Colonic mucosa (tissue), 4 donors: Measurements from ENCODE around the gene SCIN. TPM values are rescaled to one million over a fixed set of nuclear protein-coding genes. Genes with fewer than 3 reads are reported as not detected.
"Not testable (repeated sequence)": the region's sequence is repeated elsewhere in the genome, so short reads cannot be mapped to it uniquely, and the experiment has no call there.

ENCODE experiments used
- DNase-seq: peaks from one replicate; pipeline ENCODE4 v3.0.0-alpha.2; 2020
- H3K27ac ChIP-seq: fragments of 200-600 bp; one replicate; pipeline ENCODE4 v1.8.0; 2021
- H3K27me3 ChIP-seq: fragments of 200-600 bp; one replicate; pipeline ENCODE4 v1.8.0; 2021
- H3K36me3 ChIP-seq: fragments of 200-600 bp; one replicate; pipeline ENCODE4 v1.8.0; 2021
- H3K4me1 ChIP-seq: fragments of 200-600 bp; one replicate; pipeline ENCODE4 v1.8.0; 2021; ENCODE audit warnings: mild to moderate bottlenecking
- H3K4me3 ChIP-seq: fragments of 200-600 bp; one replicate; pipeline ENCODE4 v1.8.0; 2021
- H3K9ac ChIP-seq, 2 donors: one replicate each; pipeline ENCODE4 v1.7.0; 2013; ENCODE audit warnings: control low read depth in 2 of 2, low read depth in 2 of 2, low read length in 2 of 2
- H3K9me3 ChIP-seq: fragments of 200-600 bp; one replicate; pipeline ENCODE4 v1.8.0; 2021
- intact Hi-C: fragments of 100-400 bp; cut with DNase I; formaldehyde crosslinking; loops from one replicate; pipeline ENCODE4 v1.14.1; 2022
- total RNA-seq, 2 donors: library from RNA; stranded (reverse); fragmentation: NEBNext Ultra II Directional in 1 of 2; extraction: Animal tissue kit (Norgen Biotek cat#: 25700) in 1 of 2; gene quantifications; one replicate each; pipeline ENCODE4 v1.2.1, GENCODE V29; 2021
- TF ChIP-seq, protein P1 (sequence below): fragments of 200-600 bp; IDR thresholded peaks from one replicate; pipeline ENCODE4 v1.8.0; 2022; ENCODE audit warnings: antibody characterized with exemption, mild to moderate bottlenecking
- donor health status: healthy.
- donor health status: DM: no; HTN: no; CAD: no.
- donor health status: DM: no; HTN: no; CAD: no.

Gene SCIN
- total RNA-seq, 2 donors from 2014 or later = 20.8 to 57.4 TPM

DNA sequence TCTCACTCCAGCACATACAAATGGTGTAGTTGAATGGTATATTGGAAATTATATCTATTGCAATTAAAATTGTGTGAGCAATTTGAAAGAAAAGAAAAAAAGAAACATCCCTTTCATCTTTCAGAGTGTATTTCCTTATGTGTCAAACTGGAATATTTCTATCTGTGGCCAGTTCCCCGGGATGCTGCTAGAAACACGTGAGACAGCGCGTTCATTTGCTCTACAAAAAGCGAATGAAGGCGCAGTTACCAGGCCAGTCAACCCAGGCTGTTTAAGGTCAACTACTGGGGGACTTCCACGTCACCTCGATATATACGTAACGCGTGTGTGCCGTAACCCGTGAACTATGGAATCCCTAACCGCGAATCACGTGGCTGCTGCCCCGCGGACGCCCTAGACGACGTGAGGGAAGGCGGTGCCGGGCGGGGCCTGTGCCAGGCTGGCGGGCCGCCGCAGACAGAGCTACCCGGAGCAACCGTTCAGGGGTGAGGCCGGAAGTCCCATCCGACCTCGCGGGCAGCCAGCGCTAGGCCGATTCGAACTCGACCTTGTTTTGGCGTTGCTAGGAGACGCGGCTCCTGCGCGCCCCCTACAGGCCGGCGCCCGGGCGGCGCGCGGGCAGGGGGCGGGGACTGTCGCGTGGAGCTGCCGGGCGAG, 115.8 kb downstream of the SCIN start:
- peak overlapping the region; percentile 70 to 89 for H3K9ac ChIP-seq
- no peaks in the 10 kb centered on the region for H3K4me1 ChIP-seq
- H3K27ac ChIP-seq = peak overlapping the region; percentile 90
- H3K9me3 ChIP-seq = no peaks in the 10 kb centered on the region
- H3K27me3 ChIP-seq = no peaks in the 10 kb centered on the region
- TF ChIP-seq, protein P1, sequence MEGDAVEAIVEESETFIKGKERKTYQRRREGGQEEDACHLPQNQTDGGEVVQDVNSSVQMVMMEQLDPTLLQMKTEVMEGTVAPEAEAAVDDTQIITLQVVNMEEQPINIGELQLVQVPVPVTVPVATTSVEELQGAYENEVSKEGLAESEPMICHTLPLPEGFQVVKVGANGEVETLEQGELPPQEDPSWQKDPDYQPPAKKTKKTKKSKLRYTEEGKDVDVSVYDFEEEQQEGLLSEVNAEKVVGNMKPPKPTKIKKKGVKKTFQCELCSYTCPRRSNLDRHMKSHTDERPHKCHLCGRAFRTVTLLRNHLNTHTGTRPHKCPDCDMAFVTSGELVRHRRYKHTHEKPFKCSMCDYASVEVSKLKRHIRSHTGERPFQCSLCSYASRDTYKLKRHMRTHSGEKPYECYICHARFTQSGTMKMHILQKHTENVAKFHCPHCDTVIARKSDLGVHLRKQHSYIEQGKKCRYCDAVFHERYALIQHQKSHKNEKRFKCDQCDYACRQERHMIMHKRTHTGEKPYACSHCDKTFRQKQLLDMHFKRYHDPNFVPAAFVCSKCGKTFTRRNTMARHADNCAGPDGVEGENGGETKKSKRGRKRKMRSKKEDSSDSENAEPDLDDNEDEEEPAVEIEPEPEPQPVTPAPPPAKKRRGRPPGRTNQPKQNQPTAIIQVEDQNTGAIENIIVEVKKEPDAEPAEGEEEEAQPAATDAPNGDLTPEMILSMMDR = peak; percentile 92
- peak; percentile 97 for DNase-seq
- no peaks in the 10 kb centered on the region for H3K36me3 ChIP-seq
- H3K4me3 ChIP-seq = peak overlapping the region; percentile 77
- intact Hi-C loops = loop anchor here (5.0 to 10.0 kb wide), 2 partner anchors 238 to 431 kb away; no protein-coding TSS in a partner anchor

DNA sequence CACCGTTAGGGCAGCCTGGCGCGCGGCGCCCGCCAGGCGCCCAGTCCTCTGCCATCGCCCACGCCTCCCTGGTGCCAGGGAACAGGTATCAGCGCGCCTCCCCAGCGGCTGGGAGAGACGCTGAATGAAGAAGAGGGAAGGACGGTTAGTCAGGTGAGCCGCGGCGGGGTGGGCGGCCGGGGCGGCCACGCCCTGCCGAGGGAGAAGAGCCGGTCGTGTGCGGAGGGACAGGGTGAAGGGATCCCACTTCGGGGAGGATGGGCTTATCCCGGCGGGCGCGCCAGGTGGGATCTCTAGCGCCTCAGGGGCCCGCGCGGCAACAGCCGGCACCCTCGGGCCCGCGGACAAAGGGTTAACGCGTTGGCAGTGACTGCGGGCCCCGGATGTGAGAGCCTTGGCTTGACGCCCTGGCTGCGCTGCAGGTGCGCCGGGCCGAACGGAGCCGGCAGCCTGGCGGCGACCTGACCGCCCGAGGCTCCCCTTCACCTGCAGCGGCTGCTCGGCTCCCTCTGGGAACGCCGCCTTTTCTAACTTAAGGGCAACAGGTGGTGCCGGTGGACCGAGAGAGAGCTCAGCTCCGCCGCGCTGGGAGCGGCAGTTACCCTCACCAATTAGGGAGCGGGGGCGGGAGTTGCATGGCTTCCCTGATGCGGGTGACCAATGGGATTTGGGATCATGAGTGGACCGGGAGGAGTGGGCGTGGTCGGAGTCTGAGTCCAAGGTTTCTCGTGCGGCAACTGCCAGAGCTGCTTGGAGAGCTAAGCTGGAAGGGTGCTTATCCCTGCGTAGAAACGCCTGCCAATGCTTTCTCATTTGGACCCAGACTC, 116.6 kb downstream of the SCIN start, which contains the start of gene ARL4A:
TSS of gene ARL4A (plus strand) at position 743 of the 827 bp plus-strand sequence. CDS start 622 bp downstream, outside the sequence.
- DNase-seq = peak; percentile 100
- Histone ChIP-seq H3K9ac (peak within 1 kb of the TSS; percentile 70 to 89), H3K9me3 (no peaks in the 10 kb centered on the region), H3K27ac (peak within 1 kb of the TSS; percentile 90), H3K27me3 (no peaks in the 10 kb centered on the region), H3K4me1 (no peaks in the 10 kb centered on the region), H3K4me3 (peak within 1 kb of the TSS; percentile 77), H3K36me3 (no peaks in the 10 kb centered on the region)
- intact Hi-C loops = loop anchor here (5.0 to 10.0 kb wide), 2 partner anchors 238 to 430 kb away; no protein-coding TSS in a partner anchor
- TF ChIP-seq, protein P1 = no peak

DNA sequence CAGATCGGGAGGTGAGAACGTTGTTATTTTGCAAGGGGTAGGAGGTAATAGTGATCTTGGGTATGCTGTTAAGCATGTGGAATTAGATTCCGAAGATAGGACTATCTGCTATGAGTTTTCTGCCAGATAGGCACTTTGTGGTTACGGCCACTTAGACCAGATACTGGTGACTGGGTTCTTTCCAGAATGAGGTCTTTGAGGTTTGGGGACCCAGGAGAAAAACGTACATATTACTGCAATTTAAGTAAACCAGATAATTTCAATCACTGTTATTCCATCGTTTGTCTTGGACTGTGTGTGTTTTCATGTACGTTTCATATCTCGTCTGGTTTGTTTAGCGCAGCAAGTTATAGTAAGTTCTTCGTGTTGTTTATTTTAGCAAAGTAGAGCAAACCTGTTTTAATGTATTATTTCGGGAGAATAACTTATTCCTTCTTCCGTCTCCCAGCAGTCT, 117.2 kb downstream of the SCIN start:
- H3K4me1 ChIP-seq = no peaks in the 10 kb centered on the region
- H3K9ac ChIP-seq = peak overlapping the region; percentile 70 to 89
- no peaks in the 10 kb centered on the region for H3K9me3 ChIP-seq
- TF ChIP-seq, protein P1 = no peak
- intact Hi-C loops = loop anchor here (5.0 to 10.0 kb wide), 2 partner anchors 237 to 430 kb away; no protein-coding TSS in a partner anchor
- H3K27ac ChIP-seq = peak overlapping the region; percentile 10
- H3K36me3 ChIP-seq = no peaks in the 10 kb centered on the region
- H3K27me3 ChIP-seq = no peaks in the 10 kb centered on the region
- DNase-seq = no peak
- peak overlapping the region; percentile 77 for H3K4me3 ChIP-seq

DNA sequence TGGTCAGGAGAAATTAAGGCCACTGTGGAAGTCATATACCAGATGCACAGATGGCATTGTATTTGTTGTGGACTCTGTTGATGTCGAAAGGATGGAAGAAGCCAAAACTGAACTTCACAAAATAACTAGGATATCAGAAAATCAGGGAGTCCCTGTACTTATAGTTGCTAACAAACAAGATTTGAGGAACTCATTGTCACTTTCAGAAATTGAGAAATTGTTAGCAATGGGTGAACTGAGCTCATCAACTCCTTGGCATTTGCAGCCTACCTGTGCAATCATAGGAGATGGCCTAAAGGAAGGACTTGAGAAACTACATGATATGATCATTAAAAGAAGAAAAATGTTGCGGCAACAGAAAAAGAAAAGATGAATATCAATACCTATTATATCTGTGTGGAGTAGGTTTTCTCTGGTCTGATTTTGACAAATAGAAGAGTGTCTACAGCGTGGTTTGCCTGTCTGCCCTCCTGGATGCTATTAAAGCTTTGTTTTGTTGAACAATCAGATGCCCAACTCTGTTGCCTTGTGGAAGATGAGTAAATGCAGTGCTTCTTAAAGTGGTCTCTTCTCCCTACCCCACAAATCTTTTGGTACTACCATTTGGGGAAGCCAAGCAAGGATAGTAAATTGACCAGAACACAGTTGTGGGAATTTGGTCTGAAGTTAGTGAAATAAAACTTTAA, 118.1 kb downstream of the SCIN start:
- peak overlapping the region; percentile 77 for H3K4me3 ChIP-seq
- H3K36me3 ChIP-seq, DNase-seq, H3K9ac ChIP-seq, H3K4me1 ChIP-seq, H3K27me3 ChIP-seq, H3K27ac ChIP-seq, H3K9me3 ChIP-seq: not testable (repeated sequence)
- intact Hi-C loops = loop anchor here (5.0 to 10.0 kb wide), 2 partner anchors 236 to 429 kb away; no protein-coding TSS in a partner anchor

DNA sequence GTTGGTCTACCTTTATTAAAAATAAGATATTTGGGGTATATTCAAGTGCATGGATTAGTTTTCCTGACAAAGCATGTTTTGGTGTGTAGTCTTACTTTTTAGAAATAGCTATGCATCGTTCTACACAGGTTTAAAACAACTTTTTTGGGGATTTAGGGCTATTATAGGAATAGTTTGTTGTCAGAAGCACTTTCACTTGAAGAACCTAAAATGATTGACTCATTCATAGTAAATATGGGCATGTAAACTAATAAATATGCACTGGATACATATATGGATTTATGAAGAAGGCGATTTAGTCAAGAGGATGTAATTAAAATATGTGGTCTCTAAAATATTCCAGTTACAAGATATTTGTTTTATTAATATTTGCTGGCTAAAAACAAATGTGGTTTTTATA, 118.9 kb downstream of the SCIN start:
- Histone ChIP-seq H3K9me3 (no peaks in the 10 kb centered on the region), H3K27ac (no peak overlapping the region), H3K9ac (no peak overlapping the region), H3K4me1 (no peaks in the 10 kb centered on the region), H3K36me3 (no peaks in the 10 kb centered on the region), H3K4me3 (peak overlapping the region; percentile 29), H3K27me3 (no peaks in the 10 kb centered on the region)
- intact Hi-C loops = loop anchor here (5.0 to 10.0 kb wide), 2 partner anchors 235 to 428 kb away; no protein-coding TSS in a partner anchor
- no peak for DNase-seq
- TF ChIP-seq, protein P1 = no peak
